GM19463 (cell line): ENCODE data around the gene PRPF8.
"Not testable (repeated sequence)": the region's sequence is repeated elsewhere in the genome, so short reads cannot be mapped to it uniquely, and the experiment has no call there.

Experiments
- ATAC-seq: cut with Tn5 transposase; IDR thresholded peaks from one replicate; pipeline ENCODE4 v1.9.1; 2021; ENCODE audit warnings: mild to moderate bottlenecking, moderate library complexity; ENCODE audit not compliant: unreplicated experiment

Gene PRPF8

GRCh38 chr17:1716912-1717695 is 32.4 kb upstream of the PRPF8 start:
- ATAC-seq = peak; percentile 40

GRCh38 chr17:1716076-1716911 is 31.6 kb upstream of the PRPF8 start:
- peak; percentile 74 for ATAC-seq

- no peak for ATAC-seq
These were observed 31.1 kb upstream of the PRPF8 start for GRCh38 chr17:1715803-1716075.

- ATAC-seq = no peak
These were observed 30.5 kb upstream of the PRPF8 start for GRCh38 chr17:1714980-1715802.

- ATAC-seq = no peak
These were observed 29.8 kb upstream of the PRPF8 start for GRCh38 chr17:1714427-1714979.

GRCh38 chr17:1713878-1714426 is 29.3 kb upstream of the PRPF8 start:
- ATAC-seq = no peak

- no peak for ATAC-seq
These were observed 28.7 kb upstream of the PRPF8 start for GRCh38 chr17:1713160-1713877.

GRCh38 chr17:1712271-1712670 is 27.6 kb upstream of the PRPF8 start:
- no peak for ATAC-seq

GRCh38 chr17:1711804-1712203 is 27.1 kb upstream of the PRPF8 start:
- no peak for ATAC-seq

- ATAC-seq = no peak
These were observed 26.3 kb upstream of the PRPF8 start for GRCh38 chr17:1710807-1711553.

- ATAC-seq = no peak
These were observed 25.5 kb upstream of the PRPF8 start, which contains the start of gene TLCD2 for GRCh38 chr17:1709971-1710806. TSS of gene TLCD2 (minus strand) at chr17:1710377. CDS start at chr17:1710242, 135 bp downstream.

GRCh38 chr17:1709403-1709951 is 24.8 kb upstream of the PRPF8 start:
- no peak for ATAC-seq

- not testable (repeated sequence) for ATAC-seq
These were observed 24.2 kb upstream of the PRPF8 start for GRCh38 chr17:1708791-1709346.

- ATAC-seq = no peak
These were observed 22.4 kb upstream of the PRPF8 start for GRCh38 chr17:1707107-1707506.

GRCh38 chr17:1705004-1705403 is 20.3 kb upstream of the PRPF8 start:
- ATAC-seq = no peak

- no peak for ATAC-seq
These were observed 18.4 kb upstream of the PRPF8 start for GRCh38 chr17:1703063-1703462.

- ATAC-seq = not testable (repeated sequence)
These were observed 15.2 kb upstream of the PRPF8 start for GRCh38 chr17:1699891-1700290.

- no peak for ATAC-seq
These were observed 13.0 kb upstream of the PRPF8 start for GRCh38 chr17:1697681-1698080.
